CD4-positive, alpha-beta T cell treated with Interleukin-1 beta for 1 hour (primary cell): ENCODE data around the gene LRFN5.
"Not testable (repeated sequence)": the region's sequence is repeated elsewhere in the genome, so short reads cannot be mapped to it uniquely, and the experiment has no call there.

Source experiments
- DNase-seq, 2 donors: peaks; one replicate each; pipeline ENCODE4 v3.0.0-alpha.2; 2020 to 2022

The LRFN5 gene

GRCh38 chr14:41641690-41642089, 35.0 kb downstream of the LRFN5 start:
- no peak for DNase-seq

- DNase-seq = no peak
Observed at GRCh38 chr14:41642367-41642766, 35.7 kb downstream of the LRFN5 start.

- no peak for DNase-seq
Observed at GRCh38 chr14:41642789-41643188, 36.1 kb downstream of the LRFN5 start.

- DNase-seq = no peak
Observed at GRCh38 chr14:41644606-41645005, 37.9 kb downstream of the LRFN5 start.

DNA sequence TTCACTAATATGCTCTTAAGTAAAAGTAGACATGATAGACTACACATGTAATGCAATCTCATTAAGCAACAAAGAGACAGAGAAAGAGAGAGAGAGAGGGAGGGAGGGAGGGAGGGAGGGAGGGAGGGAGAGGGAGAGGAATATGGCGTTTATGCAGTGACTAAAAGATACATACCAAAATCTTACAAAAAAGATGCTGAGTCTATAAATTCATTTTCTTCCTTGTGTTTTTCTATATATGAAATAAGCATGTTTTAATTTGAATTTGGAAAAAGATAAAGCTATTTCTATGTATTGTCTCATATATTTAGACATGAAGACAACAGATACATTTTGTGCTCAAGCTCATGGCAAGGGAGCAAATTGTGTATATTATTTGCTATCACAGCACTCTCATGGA, 44.1 kb downstream of the LRFN5 start:
- no peak for DNase-seq

DNA sequence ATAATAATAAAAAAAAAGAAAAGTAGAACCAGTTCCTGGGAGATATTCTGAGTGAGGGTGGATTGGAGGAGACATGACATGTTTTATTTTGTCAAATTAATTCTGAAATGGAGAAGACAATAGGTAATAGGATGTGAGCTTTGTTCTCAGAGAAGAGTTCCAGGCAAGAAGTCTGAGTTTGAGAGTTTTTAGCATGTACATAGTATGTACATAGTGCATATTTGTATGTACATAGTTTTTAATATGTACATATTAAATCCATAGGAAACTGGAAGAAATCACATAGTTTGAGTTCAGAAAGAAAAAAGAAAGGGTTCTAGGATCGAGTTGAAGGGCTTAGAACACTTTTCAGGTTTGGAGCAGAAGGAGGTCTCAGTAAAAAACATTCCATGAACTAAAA, 47.5 kb downstream of the LRFN5 start:
- no peak for DNase-seq

DNA sequence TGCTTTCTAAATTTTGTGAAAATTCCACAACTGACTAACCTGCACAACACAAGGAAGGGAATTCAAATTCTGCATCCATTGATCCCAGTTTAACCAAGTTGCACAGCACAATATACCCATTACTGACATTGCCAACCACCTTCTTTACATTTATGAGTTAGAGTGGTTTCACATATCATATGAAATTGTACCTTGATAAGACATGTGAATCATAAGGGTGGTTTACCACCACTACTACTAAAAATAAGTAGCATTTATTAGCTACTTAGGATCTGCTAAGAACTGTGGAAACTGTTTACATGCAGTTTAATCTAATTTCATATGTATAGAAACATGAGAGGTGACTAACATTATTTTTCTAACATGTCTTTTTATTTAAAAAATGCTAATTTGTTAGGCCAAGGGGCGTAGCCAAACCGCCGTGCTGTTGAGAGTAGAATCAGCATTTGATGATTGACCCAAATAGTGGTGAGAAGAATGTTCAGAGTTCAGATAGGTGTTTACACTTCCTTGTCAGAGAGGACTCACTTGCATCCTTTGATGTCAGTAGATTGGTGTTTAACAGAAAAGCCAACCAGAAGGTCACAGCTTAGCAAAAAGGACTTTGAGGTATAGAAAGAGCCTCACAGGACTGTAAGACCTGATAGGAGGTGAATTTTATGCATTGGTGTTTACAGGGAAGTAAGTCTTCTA, 56.2 kb downstream of the LRFN5 start:
- DNase-seq = no peak

- no peak for DNase-seq
Observed at GRCh38 chr14:41663473-41663850, 56.8 kb downstream of the LRFN5 start.

DNA sequence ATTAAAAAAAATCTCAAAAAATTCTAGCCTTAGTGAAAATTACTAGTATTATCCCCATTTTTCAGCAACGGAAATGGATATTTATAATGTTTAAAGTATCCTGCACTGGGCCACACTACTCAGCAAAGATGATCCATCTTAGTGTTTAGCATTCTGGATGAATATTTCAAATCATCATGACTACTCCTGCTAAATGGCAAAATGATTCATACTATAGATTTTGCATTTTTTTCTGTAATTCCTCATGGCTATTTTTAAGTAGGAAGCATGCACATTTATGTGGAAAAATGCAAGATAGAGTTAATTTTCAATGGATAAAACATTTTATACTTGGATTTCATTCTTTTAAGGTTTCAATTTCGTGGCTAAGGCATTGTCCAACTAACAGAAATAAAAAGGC, 59.6 kb downstream of the LRFN5 start:
- DNase-seq = no peak

GRCh38 chr14:41668356-41668755, 61.7 kb downstream of the LRFN5 start:
- DNase-seq = no peak

- not testable (repeated sequence) for DNase-seq
Observed at GRCh38 chr14:41673601-41674000, 66.9 kb downstream of the LRFN5 start.

GRCh38 chr14:41674511-41674971, 67.9 kb downstream of the LRFN5 start:
- not testable (repeated sequence) for DNase-seq

DNA sequence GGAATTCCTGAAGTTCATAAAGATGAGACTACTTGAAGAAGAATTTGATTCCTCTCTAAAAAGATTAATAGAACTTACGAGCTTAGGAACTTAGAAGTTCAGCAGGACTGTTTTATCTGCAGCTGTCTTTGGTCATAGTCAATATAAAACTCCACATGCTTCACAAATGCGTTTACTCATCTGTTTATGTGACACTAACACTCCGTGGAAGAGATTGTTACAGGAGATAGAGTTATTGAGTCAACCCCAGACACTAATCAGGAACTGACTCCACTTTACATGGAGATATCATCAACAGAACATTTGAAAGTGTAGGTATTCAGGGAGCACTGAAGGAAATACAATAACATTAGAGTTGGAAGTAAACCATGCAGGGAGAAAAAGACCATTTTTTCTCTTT, 92.8 kb downstream of the LRFN5 start:
- DNase-seq = no peak

DNA sequence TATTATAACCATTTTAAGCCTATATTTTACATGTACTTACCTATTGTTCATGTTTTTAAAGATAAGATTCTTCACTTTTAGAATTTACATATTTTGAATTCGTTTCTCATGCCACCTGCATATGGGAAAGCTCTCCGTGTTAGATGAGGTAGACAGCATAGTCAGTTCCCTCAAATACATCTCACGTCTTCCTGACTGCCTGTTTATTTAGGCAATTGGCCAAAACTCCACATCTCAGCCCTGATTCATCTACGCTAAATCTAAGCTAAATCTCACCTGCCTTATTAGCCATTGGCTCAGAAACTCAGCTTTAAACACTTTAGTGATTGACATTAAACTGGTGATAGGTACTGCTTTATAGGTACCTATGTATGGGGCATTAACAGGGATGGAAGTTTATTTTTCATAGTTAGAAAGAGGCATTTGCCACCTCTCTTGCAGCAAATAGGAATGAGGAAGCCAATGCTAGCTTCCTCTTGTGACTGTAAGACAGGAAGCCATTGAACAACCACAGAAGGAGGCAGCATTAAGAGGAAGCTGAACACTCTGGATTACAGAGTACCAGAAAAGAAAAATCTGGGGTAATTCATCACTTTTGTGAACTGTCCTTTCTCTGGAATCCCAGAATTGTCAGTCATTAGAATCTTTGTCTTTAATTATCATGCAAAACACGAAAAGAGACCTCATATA, 111.9 kb downstream of the LRFN5 start:
- no peak for DNase-seq

DNA sequence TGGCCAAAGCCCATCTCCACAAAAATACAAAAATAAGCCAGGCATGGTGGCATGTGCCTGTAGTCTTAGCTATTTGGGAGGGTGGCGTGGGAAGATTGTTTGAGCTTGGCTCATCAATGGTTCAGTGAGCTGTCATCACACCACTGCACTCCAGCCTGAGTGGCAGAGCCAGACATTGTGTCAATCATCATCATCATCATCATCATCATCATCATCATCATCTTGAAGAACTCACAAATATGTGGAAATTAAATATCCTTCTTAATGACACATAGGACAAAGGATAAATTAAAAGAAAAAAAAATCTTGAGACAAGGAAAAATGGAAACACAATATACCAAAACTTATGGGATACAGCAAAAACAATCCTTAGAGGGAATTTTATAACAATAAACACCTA, 132.5 kb downstream of the LRFN5 start:
- DNase-seq = no peak

- DNase-seq = no peak
Observed at GRCh38 chr14:41743140-41743539, 136.5 kb downstream of the LRFN5 start.

DNA sequence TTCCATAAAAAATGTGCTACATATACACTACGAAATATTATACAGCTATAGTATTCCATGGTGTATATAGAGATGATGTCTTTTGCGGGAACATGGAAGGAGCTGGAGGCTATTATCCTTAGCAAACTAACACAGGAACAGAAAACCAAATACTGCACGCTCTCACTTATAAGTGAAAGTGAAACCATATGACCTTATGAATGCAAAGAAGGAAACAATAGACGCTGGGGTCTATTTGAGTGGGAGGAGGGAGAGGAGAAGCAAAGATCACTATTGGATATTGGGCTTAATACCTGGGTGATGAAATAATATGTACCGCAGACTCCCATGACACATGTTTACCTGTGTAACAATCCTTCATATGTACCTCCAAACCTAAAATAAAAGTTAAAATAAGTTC, 142.8 kb downstream of the LRFN5 start:
- DNase-seq = peak in 1 of 2 donors; percentile 51

- not testable (repeated sequence) for DNase-seq
Observed at GRCh38 chr14:41750575-41750974, 143.9 kb downstream of the LRFN5 start.

DNA sequence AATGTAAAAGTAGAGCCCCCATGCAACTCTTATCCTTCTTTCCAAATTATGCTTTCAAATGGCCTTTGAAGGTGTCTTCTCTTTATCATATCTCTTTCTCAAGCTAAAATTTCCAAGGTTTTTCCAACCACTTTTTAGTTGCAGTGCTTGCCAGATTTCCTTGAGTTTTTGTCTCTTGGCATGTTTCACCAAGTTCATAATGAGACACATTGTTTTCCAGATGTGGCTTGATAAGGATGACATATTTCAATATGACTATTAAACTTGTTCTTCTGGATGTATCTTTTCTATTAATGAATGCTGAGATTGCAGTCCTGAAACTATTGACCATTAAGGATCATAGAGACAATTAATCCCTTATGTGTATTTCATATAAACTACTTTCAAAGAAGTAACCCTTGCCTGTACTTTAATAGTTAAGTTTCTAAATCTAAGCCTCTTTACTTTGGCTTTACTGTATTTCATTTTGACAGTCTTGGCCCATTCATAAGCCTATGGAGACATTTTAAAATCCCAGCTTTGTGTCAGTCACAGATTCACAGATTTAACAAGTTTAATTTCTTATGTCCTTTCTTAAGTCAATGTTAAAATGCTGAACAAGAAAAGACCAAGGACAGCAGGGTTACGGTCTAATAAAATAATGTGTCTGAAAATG, 151.5 kb downstream of the LRFN5 start:
- DNase-seq = no peak

DNA sequence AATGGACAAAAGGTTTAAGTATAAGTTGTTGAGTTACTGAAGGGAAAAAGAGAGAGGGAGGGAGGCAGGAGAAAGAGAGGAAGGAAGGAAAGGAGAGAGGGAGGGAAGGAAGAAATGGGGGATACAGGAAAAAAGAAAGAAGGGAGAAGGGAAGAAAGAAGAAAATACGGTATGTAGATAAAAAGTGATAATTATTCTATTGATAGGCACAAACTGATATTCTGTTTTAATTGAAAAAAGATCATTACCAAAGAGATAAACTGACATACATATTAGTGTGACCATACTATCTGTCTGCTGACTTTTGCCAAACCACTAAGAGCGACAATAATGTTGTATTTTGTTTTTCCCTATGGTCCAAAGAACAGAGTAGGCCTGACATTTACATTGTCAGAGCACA, 154.5 kb downstream of the LRFN5 start:
- DNase-seq = no peak

- DNase-seq = no peak
Observed at GRCh38 chr14:41766772-41767171, 160.1 kb downstream of the LRFN5 start.

GRCh38 chr14:41773536-41774279, 167.0 kb downstream of the LRFN5 start:
- DNase-seq = no peak

- no peak for DNase-seq
Observed at GRCh38 chr14:41782511-41782910, 175.8 kb downstream of the LRFN5 start.
